ENCODE measurements around the gene TNNI3K. TPM values are rescaled to one million over a fixed set of nuclear protein-coding genes. Genes with fewer than 3 reads are reported as not detected.

TNNI3K gene
- polyA plus RNA-seq, 1 donor (not counting 4 experiments of a cell fraction or from before 2014, with no cell fraction given) = 0.41 TPM

DNA sequence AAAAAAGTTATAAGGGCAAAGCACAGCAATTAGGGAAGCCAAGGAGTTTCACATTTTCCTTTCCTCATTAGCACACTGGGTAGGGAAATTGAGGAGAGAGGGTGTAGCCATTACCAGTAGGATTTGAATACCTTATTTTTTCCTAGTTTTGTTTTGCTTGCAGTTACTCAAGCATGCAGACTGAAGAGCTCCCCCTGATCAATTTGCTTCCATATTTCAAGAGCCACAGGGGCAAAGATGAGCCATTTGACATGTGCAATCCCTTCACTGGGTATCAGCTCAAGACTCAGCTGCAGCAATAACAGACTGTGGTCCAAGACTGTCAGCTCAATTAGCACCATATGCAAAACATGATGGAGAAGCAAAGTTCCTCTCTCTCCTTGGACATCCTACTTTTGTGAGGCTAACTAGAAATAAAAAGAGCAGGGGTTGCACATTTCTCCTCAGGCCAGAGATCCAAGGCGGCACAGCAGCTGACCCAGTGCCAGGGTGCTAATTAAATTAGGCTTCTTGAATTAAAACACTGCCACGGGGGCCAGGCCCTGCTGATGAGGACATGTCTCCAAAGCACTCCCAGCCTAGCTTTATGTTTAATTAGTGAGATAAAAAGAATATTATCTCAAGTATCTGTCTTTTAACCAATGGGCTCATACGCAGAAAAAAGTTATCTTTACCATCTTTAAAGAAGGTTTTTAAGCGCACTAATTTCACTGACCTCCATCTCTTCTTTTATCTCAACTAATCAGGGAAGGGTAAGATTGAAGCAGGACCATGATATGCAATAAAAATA is 314.0 kb downstream of the TNNI3K start:
- Histone ChIP-seq H3K79me2 (ENCODE audit: control insufficient read depth, insufficient read depth, low read length) (no peaks in the 10 kb centered on the region), H3K27ac (ENCODE audit: control insufficient read depth, insufficient read depth, low read length) (no peak overlapping the region), H3K36me3 (ENCODE audit: control insufficient read depth in 2 of 2, extremely low read depth in 1 of 2, insufficient read depth in 2 of 2, low read length in 2 of 2) (no peaks in the 10 kb centered on the region), H4K20me1 (ENCODE audit: control insufficient read depth, extremely low read depth, insufficient read depth, low read length) (no peaks in the 10 kb centered on the region), H3K9me1 (ENCODE audit: control insufficient read depth, extremely low read depth, insufficient read depth, low read length) (no peaks in the 10 kb centered on the region), H3K27me3 (ENCODE audit: control insufficient read depth, extremely low read depth, insufficient read depth, low read length) (no peaks in the 10 kb centered on the region), H2AFZ (ENCODE audit: control insufficient read depth, low read length) (no peak overlapping the region), H3K9me3 (ENCODE audit: control insufficient read depth, low read depth, low read length) (no peaks in the 10 kb centered on the region), H3K4me3 (ENCODE audit: control insufficient read depth in 2 of 3, extremely low read depth in 1 of 3, insufficient read depth in 2 of 3, low read depth in 1 of 3, low read length in 3 of 3) (no peak overlapping the region), H3K4me1 (ENCODE audit: control insufficient read depth, extremely low read depth, insufficient read depth, low read length) (no peaks in the 10 kb centered on the region), H3K4me2 (ENCODE audit: control insufficient read depth, extremely low read depth, insufficient read depth, low read depth, low read length) (no peak overlapping the region), H3K9ac (ENCODE audit: control insufficient read depth, extremely low read depth, insufficient read depth, low read length) (no peak overlapping the region)
- TF ChIP-seq, protein P1, sequence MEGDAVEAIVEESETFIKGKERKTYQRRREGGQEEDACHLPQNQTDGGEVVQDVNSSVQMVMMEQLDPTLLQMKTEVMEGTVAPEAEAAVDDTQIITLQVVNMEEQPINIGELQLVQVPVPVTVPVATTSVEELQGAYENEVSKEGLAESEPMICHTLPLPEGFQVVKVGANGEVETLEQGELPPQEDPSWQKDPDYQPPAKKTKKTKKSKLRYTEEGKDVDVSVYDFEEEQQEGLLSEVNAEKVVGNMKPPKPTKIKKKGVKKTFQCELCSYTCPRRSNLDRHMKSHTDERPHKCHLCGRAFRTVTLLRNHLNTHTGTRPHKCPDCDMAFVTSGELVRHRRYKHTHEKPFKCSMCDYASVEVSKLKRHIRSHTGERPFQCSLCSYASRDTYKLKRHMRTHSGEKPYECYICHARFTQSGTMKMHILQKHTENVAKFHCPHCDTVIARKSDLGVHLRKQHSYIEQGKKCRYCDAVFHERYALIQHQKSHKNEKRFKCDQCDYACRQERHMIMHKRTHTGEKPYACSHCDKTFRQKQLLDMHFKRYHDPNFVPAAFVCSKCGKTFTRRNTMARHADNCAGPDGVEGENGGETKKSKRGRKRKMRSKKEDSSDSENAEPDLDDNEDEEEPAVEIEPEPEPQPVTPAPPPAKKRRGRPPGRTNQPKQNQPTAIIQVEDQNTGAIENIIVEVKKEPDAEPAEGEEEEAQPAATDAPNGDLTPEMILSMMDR (optimal IDR thresholded peaks at IDR 0.05 in 1 of 3, IDR thresholded peaks at IDR 0.05 in 1 of 3, conservative IDR thresholded peaks at IDR 0.05 in 1 of 3; ENCODE audit: extremely low read depth in 1 of 3, insufficient read depth in 2 of 3, low read length in 3 of 3) = no peak
- no peak for TF ChIP-seq EZH2 (IDR thresholded peaks at IDR 0.05; ENCODE audit: low read length)
- DNase-seq (ENCODE audit: low read depth, low spot score) (no peak), FAIRE-seq (no peak)
- dilution Hi-C loops (cut with MboI; ENCODE audit: extremely low pct_ligation_motif_present, low sequenced_read_pairs) = no loop called here

- dilution Hi-C loops (cut with MboI; ENCODE audit: extremely low pct_ligation_motif_present, low sequenced_read_pairs) = no loop called here
- Histone ChIP-seq H4K20me1 (ENCODE audit: control insufficient read depth, extremely low read depth, insufficient read depth, low read length) (no peaks in the 10 kb centered on the region), H3K4me3 (ENCODE audit: control insufficient read depth in 2 of 3, extremely low read depth in 1 of 3, insufficient read depth in 2 of 3, low read depth in 1 of 3, low read length in 3 of 3) (no peak overlapping the region), H3K4me2 (ENCODE audit: control insufficient read depth, extremely low read depth, insufficient read depth, low read depth, low read length) (no peak overlapping the region), H3K27ac (ENCODE audit: control insufficient read depth, insufficient read depth, low read length) (no peak overlapping the region), H2AFZ (ENCODE audit: control insufficient read depth, low read length) (no peak overlapping the region), H3K9me3 (ENCODE audit: control insufficient read depth, low read depth, low read length) (no peaks in the 10 kb centered on the region), H3K36me3 (ENCODE audit: control insufficient read depth in 2 of 2, extremely low read depth in 1 of 2, insufficient read depth in 2 of 2, low read length in 2 of 2) (no peaks in the 10 kb centered on the region), H3K27me3 (ENCODE audit: control insufficient read depth, extremely low read depth, insufficient read depth, low read length) (no peaks in the 10 kb centered on the region), H3K79me2 (ENCODE audit: control insufficient read depth, insufficient read depth, low read length) (no peaks in the 10 kb centered on the region), H3K4me1 (ENCODE audit: control insufficient read depth, extremely low read depth, insufficient read depth, low read length) (no peaks in the 10 kb centered on the region), H3K9me1 (ENCODE audit: control insufficient read depth, extremely low read depth, insufficient read depth, low read length) (no peaks in the 10 kb centered on the region), H3K9ac (ENCODE audit: control insufficient read depth, extremely low read depth, insufficient read depth, low read length) (no peak overlapping the region)
- FAIRE-seq (no peak), DNase-seq (ENCODE audit: low read depth, low spot score) (no peak)
- TF ChIP-seq, protein P1 (optimal IDR thresholded peaks at IDR 0.05 in 1 of 3, IDR thresholded peaks at IDR 0.05 in 1 of 3, conservative IDR thresholded peaks at IDR 0.05 in 1 of 3; ENCODE audit: extremely low read depth in 1 of 3, insufficient read depth in 2 of 3, low read length in 3 of 3) = no peak
- TF ChIP-seq EZH2 (IDR thresholded peaks at IDR 0.05; ENCODE audit: low read length) = no peak
Measured at GRCh38 chr1:74549932-74550331, 314.7 kb downstream of the TNNI3K start.
